ENCODE measurements around the gene CDH13.

Gene CDH13

GRCh38 chr16:83136419-83136818 is 509.6 kb downstream of the CDH13 start:
- no peak for DNase-seq

GRCh38 chr16:83136924-83137323 is 510.2 kb downstream of the CDH13 start:
- DNase-seq = no peak

DNA sequence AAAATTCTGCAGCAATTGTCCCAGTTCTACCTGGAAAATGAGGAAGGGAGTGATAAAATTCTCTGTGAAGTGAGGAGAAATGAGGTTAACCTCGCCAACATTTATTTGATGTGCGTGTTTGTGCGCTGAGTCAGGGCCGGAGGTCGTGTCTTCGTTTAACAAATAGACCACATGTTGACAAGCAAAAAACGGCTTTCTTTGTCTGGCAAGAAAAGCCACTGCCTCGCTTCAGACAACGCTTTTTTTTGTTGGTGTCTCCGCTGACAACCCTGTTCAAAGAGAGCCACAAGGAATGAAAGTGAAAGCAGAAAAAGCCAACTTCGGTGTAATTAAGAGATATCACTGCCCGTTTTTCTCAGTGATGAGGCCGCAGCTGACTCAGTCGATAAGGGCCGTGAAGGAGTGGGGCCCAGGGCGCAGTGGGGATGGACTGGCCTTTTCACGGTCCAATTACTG is 510.6 kb downstream of the CDH13 start:
- DNase-seq = no peak

- no peak for DNase-seq
Measured at GRCh38 chr16:83137894-83138293, 511.1 kb downstream of the CDH13 start.

GRCh38 chr16:83138512-83138911 is 511.7 kb downstream of the CDH13 start:
- no peak for DNase-seq

- DNase-seq = no peak
Measured at GRCh38 chr16:83138976-83139690, 512.4 kb downstream of the CDH13 start.

- no peak for DNase-seq
Measured at GRCh38 chr16:83143788-83144187, 517.0 kb downstream of the CDH13 start.

- no peak for DNase-seq
Measured at GRCh38 chr16:83145297-83145696, 518.5 kb downstream of the CDH13 start.

DNA sequence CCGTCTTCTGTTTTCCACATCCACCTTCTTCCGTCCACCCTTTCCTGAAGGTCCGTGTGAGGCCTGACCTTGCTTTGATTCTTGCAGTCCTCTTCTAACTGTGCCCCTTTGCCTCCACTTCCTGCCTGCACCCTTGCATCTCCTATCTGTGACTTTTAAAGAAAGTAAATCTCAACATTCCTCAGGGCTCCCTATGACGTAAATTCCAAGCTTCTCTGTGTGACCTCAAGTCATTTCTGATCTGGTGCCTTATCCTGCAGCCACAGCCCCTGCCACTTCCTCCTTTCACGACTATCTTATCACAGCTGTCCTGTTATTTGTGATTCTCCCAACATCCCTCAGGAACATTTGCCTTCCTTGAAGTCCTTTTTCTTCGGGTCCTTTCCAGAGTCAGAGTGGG is 520.5 kb downstream of the CDH13 start:
- no peak for DNase-seq

GRCh38 chr16:83158320-83158957 is 531.7 kb downstream of the CDH13 start:
- no peak for DNase-seq

- DNase-seq = no peak
Measured at GRCh38 chr16:83159049-83159448, 532.3 kb downstream of the CDH13 start.

DNA sequence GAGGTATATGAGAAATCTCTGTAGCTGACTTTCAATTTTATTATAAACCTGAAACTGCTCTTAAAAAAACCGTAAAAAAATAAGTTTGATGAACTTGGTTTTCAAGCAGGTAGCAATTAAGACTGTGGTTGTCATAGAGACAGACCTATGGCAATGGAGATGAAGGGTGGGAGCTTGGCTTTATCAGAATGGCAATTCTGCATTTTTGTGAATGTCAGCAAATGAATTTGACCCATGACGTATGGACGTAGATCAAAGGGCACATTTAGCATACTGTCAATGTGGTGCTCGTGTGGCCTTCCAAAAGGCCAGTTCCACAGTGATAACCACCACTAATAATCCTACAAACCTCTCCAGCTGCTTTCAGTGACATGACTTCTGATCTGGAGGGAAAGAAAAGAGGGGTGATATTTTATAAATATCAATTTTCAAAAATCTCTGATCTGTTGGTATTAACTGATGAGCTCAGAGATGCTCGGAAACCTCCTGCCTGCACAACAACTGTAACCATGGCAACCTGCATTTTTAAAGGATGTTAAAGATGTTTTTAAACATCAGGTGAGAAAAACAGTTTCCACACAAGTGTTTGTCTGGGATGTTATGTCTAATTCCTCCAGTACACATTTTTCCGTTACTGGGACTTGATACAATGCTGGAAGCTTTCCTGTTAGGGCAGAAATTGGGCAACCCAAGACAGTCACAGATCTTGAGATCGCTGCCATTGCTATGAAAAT is 533.7 kb downstream of the CDH13 start:
- DNase-seq = no peak

GRCh38 chr16:83162791-83163190 is 536.0 kb downstream of the CDH13 start:
- DNase-seq = no peak

DNA sequence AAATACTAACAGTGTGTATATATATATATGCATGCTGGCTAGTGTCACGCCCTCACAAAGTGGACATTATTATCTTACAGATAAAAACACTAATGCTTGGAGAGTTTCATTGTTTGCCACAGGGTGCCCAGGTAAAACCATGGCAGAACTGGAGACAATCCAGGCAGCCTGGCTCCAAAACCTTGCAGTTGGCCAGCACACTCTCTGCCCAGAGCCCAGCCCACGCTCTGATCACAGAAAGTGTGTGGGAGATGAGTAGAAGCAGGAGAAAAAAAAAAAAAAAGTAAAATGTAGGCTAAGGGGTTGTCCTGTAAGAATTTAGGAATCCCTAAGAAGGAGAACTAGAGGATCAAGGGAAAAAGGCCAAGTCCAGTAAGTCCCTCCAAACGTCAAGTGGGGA is 538.0 kb downstream of the CDH13 start:
- no peak for DNase-seq

DNA sequence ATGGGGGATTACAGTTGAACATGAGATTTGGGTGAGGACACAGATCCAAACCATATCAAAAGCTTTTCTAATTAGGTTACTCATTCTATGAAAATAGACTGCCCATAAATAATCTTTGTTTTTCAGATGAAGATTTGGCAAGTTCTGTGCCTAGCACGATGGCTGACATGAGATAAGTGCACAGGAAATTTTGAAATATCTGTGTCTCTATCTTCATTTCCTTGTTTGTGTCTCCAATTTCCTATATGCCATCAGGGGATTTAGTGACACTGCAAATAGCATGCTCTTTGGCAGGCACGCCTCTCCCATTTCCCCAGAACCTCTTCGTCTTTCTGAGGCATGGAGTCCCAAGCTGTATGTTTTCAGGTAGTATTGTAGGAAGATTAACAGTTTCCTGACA is 544.6 kb downstream of the CDH13 start:
- no peak for DNase-seq

DNA sequence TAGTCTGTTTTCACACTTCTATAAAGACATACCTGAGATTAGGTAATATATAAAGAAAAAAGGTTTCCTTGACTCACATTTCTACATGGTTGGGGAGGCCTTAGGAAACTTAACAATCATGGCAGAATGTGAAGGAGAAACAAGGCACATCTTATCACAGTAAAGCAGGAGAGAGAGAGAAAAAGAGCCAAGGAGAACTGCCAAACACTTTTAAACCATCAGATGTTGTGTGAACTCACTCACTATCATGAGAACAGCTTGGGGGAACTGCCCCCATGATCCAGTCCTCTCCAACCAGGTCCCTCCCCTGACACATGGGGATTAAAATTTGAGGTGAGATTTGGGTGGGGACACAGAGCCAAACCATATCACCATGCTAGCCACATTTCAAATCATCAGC is 547.9 kb downstream of the CDH13 start:
- no peak for DNase-seq

- DNase-seq = no peak
Measured at GRCh38 chr16:83176802-83177201, 550.0 kb downstream of the CDH13 start.

GRCh38 chr16:83185902-83186301 is 559.1 kb downstream of the CDH13 start:
- DNase-seq = no peak

GRCh38 chr16:83187405-83187804 is 560.6 kb downstream of the CDH13 start:
- no peak for DNase-seq

DNA sequence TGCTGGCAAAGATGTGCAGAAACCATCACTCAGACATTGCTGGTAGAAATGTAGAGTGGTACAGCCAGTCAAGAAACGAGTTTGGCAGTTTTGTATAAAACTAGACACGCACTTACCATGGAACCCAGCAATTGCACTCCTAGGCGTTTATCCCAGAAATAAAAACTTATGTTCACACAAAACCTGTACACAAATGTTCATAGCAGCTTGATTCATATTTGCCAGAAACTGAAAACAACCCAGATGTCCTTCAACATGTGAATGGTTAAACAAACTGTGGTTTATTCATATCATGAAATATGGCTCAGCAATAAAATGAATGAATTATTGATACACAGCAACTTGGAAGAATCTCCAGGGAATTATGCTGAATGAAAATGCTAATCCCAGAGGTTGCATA is 570.0 kb downstream of the CDH13 start:
- DNase-seq = no peak

DNA sequence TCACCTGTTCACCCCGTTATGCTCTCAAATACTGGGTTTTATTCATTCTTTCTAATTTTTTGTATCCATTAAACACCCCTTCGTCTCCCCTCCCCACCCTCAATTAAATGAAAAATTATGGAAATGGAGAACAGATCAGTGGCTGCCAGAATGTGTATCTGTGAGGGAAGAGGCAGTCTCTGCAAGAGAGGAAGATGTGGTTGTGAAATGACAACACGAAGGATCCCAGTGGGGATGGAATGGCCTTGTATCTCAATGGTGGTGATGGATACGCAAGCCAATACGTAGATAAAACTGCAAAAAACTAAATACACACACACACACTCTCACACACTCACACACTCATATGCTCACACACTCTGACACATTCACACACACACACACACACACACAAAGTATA is 570.7 kb downstream of the CDH13 start:
- DNase-seq = no peak

GRCh38 chr16:83198977-83199376 is 572.2 kb downstream of the CDH13 start:
- no peak for DNase-seq

DNA sequence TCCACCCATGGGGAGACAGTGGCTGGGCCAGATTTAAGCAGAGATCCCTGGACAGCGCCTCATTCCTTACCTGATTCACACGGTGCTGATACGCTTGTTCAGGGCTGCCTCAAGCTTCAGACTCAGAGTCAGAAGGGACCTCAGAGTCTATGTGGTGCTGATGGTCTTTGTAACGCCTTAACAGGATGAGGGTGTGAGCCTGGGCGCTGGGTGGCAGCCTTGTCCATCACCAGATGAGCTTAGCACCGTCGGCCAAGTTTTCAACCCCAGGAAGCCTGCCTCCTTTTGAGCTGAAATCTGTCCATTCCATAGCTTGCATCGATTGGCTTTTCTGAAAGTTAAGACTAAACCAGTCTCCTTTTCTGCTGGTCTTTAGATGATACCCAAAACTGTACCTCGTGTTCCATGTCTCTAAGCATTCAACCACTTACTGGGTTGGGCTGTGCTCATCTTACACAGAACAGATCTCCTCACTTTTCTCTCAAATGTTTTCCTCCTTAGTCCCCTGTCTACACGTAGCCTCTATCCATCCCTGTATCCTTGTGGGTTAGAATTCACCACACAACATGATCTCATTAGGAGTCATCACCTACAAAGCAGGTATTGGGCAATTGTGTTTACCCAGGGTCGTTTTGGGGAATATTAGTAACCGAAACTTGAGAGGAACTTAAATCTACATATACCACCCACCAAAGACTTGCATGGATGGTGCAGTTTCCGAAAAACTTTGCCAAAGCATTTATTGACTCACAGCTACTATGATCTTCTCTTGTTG is 573.4 kb downstream of the CDH13 start:
- DNase-seq = no peak
